HG03457 (cell line): ENCODE measurements around the gene CHST11.

Source experiments
- ATAC-seq: cut with Tn5 transposase; IDR thresholded peaks from one replicate; pipeline ENCODE4 v1.9.1; 2021; ENCODE audit warnings: moderate number of reproducible peaks; ENCODE audit not compliant: unreplicated experiment

Gene CHST11

GRCh38 chr12:104479123-104479662 lies 22.4 kb downstream of the CHST11 start:
- no peak for ATAC-seq

GRCh38 chr12:104480012-104480411 lies 23.3 kb downstream of the CHST11 start:
- no peak for ATAC-seq

- no peak for ATAC-seq
These were observed 24.2 kb downstream of the CHST11 start for GRCh38 chr12:104480826-104481440.

GRCh38 chr12:104482113-104482512 lies 25.4 kb downstream of the CHST11 start:
- no peak for ATAC-seq

GRCh38 chr12:104482748-104483147 lies 26.0 kb downstream of the CHST11 start:
- no peak for ATAC-seq

- ATAC-seq = no peak
These were observed 27.3 kb downstream of the CHST11 start for GRCh38 chr12:104484079-104484478.

GRCh38 chr12:104485651-104486362 lies 29.1 kb downstream of the CHST11 start:
- ATAC-seq = no peak

GRCh38 chr12:104486363-104486750 lies 29.6 kb downstream of the CHST11 start:
- no peak for ATAC-seq

GRCh38 chr12:104486943-104487819 lies 30.4 kb downstream of the CHST11 start:
- peak; percentile 36 for ATAC-seq

GRCh38 chr12:104488374-104488773 lies 31.6 kb downstream of the CHST11 start:
- no peak for ATAC-seq

- no peak for ATAC-seq
These were observed 33.4 kb downstream of the CHST11 start for GRCh38 chr12:104490186-104490585.

- no peak for ATAC-seq
These were observed 34.1 kb downstream of the CHST11 start for GRCh38 chr12:104490850-104491249.

GRCh38 chr12:104493496-104493895 lies 36.7 kb downstream of the CHST11 start:
- no peak for ATAC-seq

- peak; percentile 37 for ATAC-seq
These were observed 37.5 kb downstream of the CHST11 start for GRCh38 chr12:104494137-104494792.

- ATAC-seq = no peak
These were observed 38.0 kb downstream of the CHST11 start for GRCh38 chr12:104494793-104495158.

GRCh38 chr12:104495786-104496185 lies 39.0 kb downstream of the CHST11 start:
- no peak for ATAC-seq

- no peak for ATAC-seq
These were observed 39.6 kb downstream of the CHST11 start for GRCh38 chr12:104496336-104496735.

GRCh38 chr12:104498211-104498801 lies 41.6 kb downstream of the CHST11 start:
- ATAC-seq = no peak

GRCh38 chr12:104499668-104500332 lies 43.1 kb downstream of the CHST11 start:
- no peak for ATAC-seq

GRCh38 chr12:104501115-104501514 lies 44.4 kb downstream of the CHST11 start:
- no peak for ATAC-seq
